Esophagus (tissue), 2 donors: ENCODE data around the gene CR1L. TPM values are rescaled to one million over a fixed set of nuclear protein-coding genes. Genes with fewer than 3 reads are reported as not detected.
"Not testable (repeated sequence)": the region's sequence is repeated elsewhere in the genome, so short reads cannot be mapped to it uniquely, and the experiment has no call there.

ENCODE experiments used
- H3K27ac ChIP-seq, 2 donors: one replicate each; pipeline ENCODE4 v1.5.1; 2013; ENCODE audit warnings: low read depth in 2 of 2, mild to moderate bottlenecking in 2 of 2, inconsistent platforms in 1 of 2, low read length in 1 of 2, moderate library complexity in 1 of 2
- H3K27me3 ChIP-seq, 2 donors: one replicate each; pipeline ENCODE4 v1.6.1; 2013; ENCODE audit warnings: low read length in 2 of 2, control low read depth in 1 of 2, mild to moderate bottlenecking in 1 of 2; ENCODE audit not compliant: insufficient read depth in 2 of 2, control insufficient read depth in 1 of 2
- H3K36me3 ChIP-seq, 2 donors: one replicate each; pipeline ENCODE4 v1.6.1; 2013; ENCODE audit warnings: low read length in 1 of 2; ENCODE audit not compliant: control insufficient read depth in 2 of 2, insufficient read depth in 2 of 2
- H3K4me1 ChIP-seq, 2 donors: one replicate each; pipeline ENCODE4 v1.6.1; 2013; ENCODE audit warnings: low read length in 1 of 2; ENCODE audit not compliant: control insufficient read depth in 2 of 2, insufficient read depth in 2 of 2
- H3K4me3 ChIP-seq, 2 donors: one replicate each; pipeline ENCODE4 v1.5.1; 2013; ENCODE audit warnings: low read length in 2 of 2, mild to moderate bottlenecking in 2 of 2, low read depth in 1 of 2, moderate library complexity in 1 of 2
- H3K9me3 ChIP-seq, 2 donors: one replicate each; pipeline ENCODE4 v1.6.1; 2013; ENCODE audit warnings: mild to moderate bottlenecking in 2 of 2, low read depth in 1 of 2, low read length in 1 of 2, moderate library complexity in 1 of 2; ENCODE audit not compliant: control insufficient read depth in 2 of 2, insufficient read depth in 1 of 2
- WGBS, 2 donors: extraction: QIAGEN DNeasy Blood & Tissue Kit; methylation state at CpG; one replicate each; pipeline ENCODE4 v1.1.7; 2013; 5-methylcytosine and 5-hydroxymethylcytosine counted together
- polyA plus RNA-seq, 2 donors: library from polyadenylated mRNA; stranded (reverse); fragments of 200-250 nt; gene quantifications; one replicate each; pipeline ENCODE4 v1.2.3, GENCODE V29; 2013
- donor health status: healthy with polysubstance abuse.
- donor health status: Bipolar disorder and iron deficiency.

CR1L gene
- polyA plus RNA-seq, 2 donors = not detected

- WGBS, 2 donors = 27 to 30% methylated on average over 5 of the region's 5 CpGs
- H3K4me1 ChIP-seq = peaks cover 0 to 7% of the 10 kb centered on the region in 2 donors
- no peaks in the 10 kb centered on the region for H3K9me3 ChIP-seq
- H3K4me3 ChIP-seq = no peak overlapping the region
- H3K27ac ChIP-seq = no peak overlapping the region
- H3K36me3 ChIP-seq = no peaks in the 10 kb centered on the region
- H3K27me3 ChIP-seq = peaks cover 0 to 8% of the 10 kb centered on the region in 2 donors
These were observed 27.7 kb downstream of the CR1L start for GRCh38 chr1:207672522-207673130.

GRCh38 chr1:207673399-207673798, 28.5 kb downstream of the CR1L start:
- no peaks in the 10 kb centered on the region for H3K9me3 ChIP-seq
- 45 to 47% methylated on average over 6 of the region's 6 CpGs for WGBS, 2 donors

GRCh38 chr1:207676153-207676552, 31.2 kb downstream of the CR1L start:
- H3K4me3 ChIP-seq = no peak overlapping the region
- no peaks in the 10 kb centered on the region for H3K9me3 ChIP-seq
- no peak overlapping the region for H3K27ac ChIP-seq
- H3K27me3 ChIP-seq = no peaks in the 10 kb centered on the region
- H3K4me1 ChIP-seq = no peaks in the 10 kb centered on the region
- no peaks in the 10 kb centered on the region for H3K36me3 ChIP-seq
- 86 to 94% methylated on average over 4 of the region's 4 CpGs for WGBS, 2 donors

More at GRCh38 chr1:207673399-207673798, 28.5 kb downstream of the CR1L start:
- Histone ChIP-seq H3K4me1 (peaks cover 0 to 7% of the 10 kb centered on the region in 2 donors), H3K36me3 (no peaks in the 10 kb centered on the region), H3K27ac (no peak overlapping the region), H3K27me3 (peaks cover 0 to 8% of the 10 kb centered on the region in 2 donors), H3K4me3 (no peak overlapping the region)

GRCh38 chr1:207680590-207681388, 35.9 kb downstream of the CR1L start:
- H3K9me3 ChIP-seq, H3K27ac ChIP-seq: not testable (repeated sequence)
- WGBS, 2 donors = 66 to 67% methylated on average over 6 of the region's 6 CpGs

GRCh38 chr1:207682872-207683434, 38.0 kb downstream of the CR1L start:
- H3K4me3 ChIP-seq, H3K36me3 ChIP-seq, H3K9me3 ChIP-seq, H3K27me3 ChIP-seq, H3K4me1 ChIP-seq, H3K27ac ChIP-seq: not testable (repeated sequence)
- 85 to 89% methylated on average over 6 of the region's 6 CpGs for WGBS, 2 donors

More at GRCh38 chr1:207680590-207681388, 35.9 kb downstream of the CR1L start:
- not testable (repeated sequence) for H3K27me3 ChIP-seq, H3K36me3 ChIP-seq, H3K4me3 ChIP-seq, H3K4me1 ChIP-seq

GRCh38 chr1:207690551-207690950, 45.6 kb downstream of the CR1L start:
- H3K36me3 ChIP-seq, H3K4me1 ChIP-seq, H3K27ac ChIP-seq, H3K9me3 ChIP-seq, H3K4me3 ChIP-seq, H3K27me3 ChIP-seq: not testable (repeated sequence)
- 85 to 92% methylated on average over 4 of the region's 4 CpGs for WGBS, 2 donors

GRCh38 chr1:207691010-207691409, 46.1 kb downstream of the CR1L start:
- H3K4me1 ChIP-seq = no peaks in the 10 kb centered on the region
- no peaks in the 10 kb centered on the region for H3K27me3 ChIP-seq
- no peaks in the 10 kb centered on the region for H3K36me3 ChIP-seq
- no peak overlapping the region for H3K4me3 ChIP-seq
- H3K27ac ChIP-seq = no peak overlapping the region
- H3K9me3 ChIP-seq = no peaks in the 10 kb centered on the region

GRCh38 chr1:207691841-207692240, 46.9 kb downstream of the CR1L start:
- Histone ChIP-seq H3K4me1 (no peaks in the 10 kb centered on the region), H3K36me3 (no peaks in the 10 kb centered on the region), H3K27me3 (no peaks in the 10 kb centered on the region), H3K9me3 (no peaks in the 10 kb centered on the region), H3K27ac (no peak overlapping the region), H3K4me3 (no peak overlapping the region)
- WGBS, 2 donors = 77 to 80% methylated on average over 11 of the region's 11 CpGs

- H3K9me3 ChIP-seq = not testable (repeated sequence)
- WGBS, 2 donors = 84 to 86% methylated on average over 7 of the region's 7 CpGs
These were observed 47.4 kb downstream of the CR1L start for GRCh38 chr1:207692291-207692690.

More at GRCh38 chr1:207692291-207692690, 47.4 kb downstream of the CR1L start:
- H3K27me3 ChIP-seq, H3K4me3 ChIP-seq, H3K27ac ChIP-seq, H3K36me3 ChIP-seq, H3K4me1 ChIP-seq: not testable (repeated sequence)
